Lung (tissue), 12 donors: Measurements from ENCODE around the gene HK1. TPM values are rescaled to one million over a fixed set of nuclear protein-coding genes. Genes with fewer than 3 reads are reported as not detected.
"Not testable (repeated sequence)": the region's sequence is repeated elsewhere in the genome, so short reads cannot be mapped to it uniquely, and the experiment has no call there.

Source experiments
- ATAC-seq: fragments of 200-7000 bp; cut with Tn5 transposase; one replicate; pipeline ENCODE4 v1.9.1; 2020; ENCODE audit warnings: moderate number of reproducible peaks; ENCODE audit not compliant: insufficient read depth, low FRiP score
- DNase-seq, 3 donors: peaks; one replicate each; pipeline ENCODE4 v3.0.0-alpha.2; 2013 to 2017
- H3K27ac ChIP-seq, 2 donors: one replicate each; pipeline ENCODE4 v1.5.1; 2013; ENCODE audit warnings: mild to moderate bottlenecking in 2 of 2, moderate library complexity in 2 of 2, control low read depth in 1 of 2, inconsistent platforms in 1 of 2, low read depth in 1 of 2, low read length in 1 of 2
- H3K27me3 ChIP-seq, 3 donors: one replicate each; pipeline ENCODE4 v1.5.1; 2013; ENCODE audit warnings: low read length in 2 of 3; ENCODE audit not compliant: control insufficient read depth in 3 of 3, insufficient read depth in 3 of 3
- H3K36me3 ChIP-seq, 4 donors: one replicate each; pipeline ENCODE4 v1.5.1; 2013; ENCODE audit warnings: low read length in 4 of 4, mild to moderate bottlenecking in 1 of 4, moderate library complexity in 1 of 4; ENCODE audit not compliant: control insufficient read depth in 4 of 4, insufficient read depth in 4 of 4
- H3K4me1 ChIP-seq, 5 donors: one replicate each; pipeline ENCODE4 v1.5.1; 2013; ENCODE audit warnings: low read length in 5 of 5, mild to moderate bottlenecking in 2 of 5, moderate library complexity in 1 of 5; ENCODE audit not compliant: control insufficient read depth in 5 of 5, insufficient read depth in 5 of 5
- H3K4me3 ChIP-seq: one replicate; pipeline ENCODE4 v1.5.1; 2013; ENCODE audit warnings: mild to moderate bottlenecking, control low read depth, moderate library complexity
- H3K9ac ChIP-seq, 2 donors: one replicate each; pipeline ENCODE4 v1.5.1; 2013; ENCODE audit warnings: low read length in 2 of 2, control low read depth in 1 of 2; ENCODE audit not compliant: insufficient read depth in 1 of 2
- H3K9me3 ChIP-seq, 4 donors: one replicate each; pipeline ENCODE4 v1.5.1; 2013; ENCODE audit warnings: low read length in 3 of 4, mild to moderate bottlenecking in 1 of 4, moderate library complexity in 1 of 4; ENCODE audit not compliant: control insufficient read depth in 4 of 4, insufficient read depth in 3 of 4
- WGBS, 2 donors: extraction: QIAGEN DNeasy Blood & Tissue Kit; methylation state at CpG; one replicate each; pipeline ENCODE4 v1.1.7; 2013; 5-methylcytosine and 5-hydroxymethylcytosine counted together
- polyA plus RNA-seq, 2 donors: library from polyadenylated mRNA; stranded (reverse); fragments of 200-250 nt; gene quantifications; one replicate each; pipeline ENCODE4 v1.2.1, GENCODE V29; 2013
- total RNA-seq, 2 donors: library from RNA; depleted of rRNA in 1 of 2; stranded (reverse); fragments of >200 nt in 1 of 2; gene quantifications; one replicate each; pipeline ENCODE4 v1.2.1, GENCODE V29; 2014 to 2021
- TF ChIP-seq, protein P1 (sequence below): IDR thresholded peaks from 2 replicates; pipeline ENCODE4 v1.5.1; 2012; ENCODE audit warnings: mild to moderate bottlenecking; ENCODE audit errors: control extremely low read depth, extremely low read depth
- donor health status: control.
- donor health status: control.
- donor health status: Bipolar disorder and iron deficiency.
- donor health status: healthy.
- donor health status: DM: yes; HTN: yes; CAD: no.

The HK1 gene
- total and polyA plus RNA-seq, 4 donors, result 33.6 to 120 (median 78.0) TPM

DNA sequence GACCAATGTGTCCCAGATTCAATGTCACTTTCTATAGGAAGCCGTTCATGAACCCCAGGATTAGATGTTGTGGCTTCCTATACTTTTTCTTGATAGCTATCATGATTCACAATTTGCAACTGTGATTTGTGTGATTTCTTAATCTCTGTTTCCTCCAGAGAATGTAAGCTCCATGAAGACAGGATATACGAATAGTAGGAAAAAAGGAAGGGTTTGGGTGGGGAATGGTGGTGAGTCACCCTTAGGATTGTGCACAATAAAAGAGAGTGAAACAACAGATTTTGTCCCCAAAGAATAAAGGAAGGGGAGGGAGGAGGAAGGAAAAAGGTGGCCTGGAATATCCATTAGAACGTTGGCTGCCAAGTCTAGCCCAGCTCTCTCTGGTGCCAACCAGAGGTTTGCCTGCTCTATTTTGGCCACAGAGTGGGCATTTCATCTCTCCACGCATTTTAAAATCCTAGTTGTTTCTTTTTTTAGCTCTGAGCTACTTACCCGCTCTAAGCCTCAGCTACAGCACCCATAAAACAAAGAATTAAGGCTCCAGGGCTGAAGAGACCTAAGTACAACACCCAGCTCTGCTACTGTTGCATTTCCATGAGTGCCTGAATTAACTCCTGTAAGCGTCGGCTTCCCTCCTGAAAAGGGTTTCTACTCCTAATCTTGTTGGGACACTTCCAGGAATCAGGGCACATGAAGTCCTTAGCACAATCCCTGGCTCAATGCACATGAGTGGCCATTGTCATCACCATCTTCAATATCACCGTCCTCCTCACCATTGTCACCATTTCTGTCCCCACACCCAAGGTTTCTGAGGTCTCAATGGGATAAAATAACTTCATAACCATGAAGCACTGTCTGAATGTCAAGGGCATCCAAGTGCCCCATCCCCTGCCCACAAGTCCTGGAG is 3.5 kb downstream of the HK1 start:
- DNase-seq, result no peak
- Histone ChIP-seq H3K36me3 (no peaks in the 10 kb centered on the region), H3K9ac (no peak overlapping the region), H3K9me3 (no peaks in the 10 kb centered on the region), H3K4me3 (no peak overlapping the region), H3K27me3 (no peaks in the 10 kb centered on the region), H3K4me1 (peaks cover 0 to 4% (median 3%) of the 10 kb centered on the region in 5 donors), H3K27ac (no peak overlapping the region)
- TF ChIP-seq, protein P1, sequence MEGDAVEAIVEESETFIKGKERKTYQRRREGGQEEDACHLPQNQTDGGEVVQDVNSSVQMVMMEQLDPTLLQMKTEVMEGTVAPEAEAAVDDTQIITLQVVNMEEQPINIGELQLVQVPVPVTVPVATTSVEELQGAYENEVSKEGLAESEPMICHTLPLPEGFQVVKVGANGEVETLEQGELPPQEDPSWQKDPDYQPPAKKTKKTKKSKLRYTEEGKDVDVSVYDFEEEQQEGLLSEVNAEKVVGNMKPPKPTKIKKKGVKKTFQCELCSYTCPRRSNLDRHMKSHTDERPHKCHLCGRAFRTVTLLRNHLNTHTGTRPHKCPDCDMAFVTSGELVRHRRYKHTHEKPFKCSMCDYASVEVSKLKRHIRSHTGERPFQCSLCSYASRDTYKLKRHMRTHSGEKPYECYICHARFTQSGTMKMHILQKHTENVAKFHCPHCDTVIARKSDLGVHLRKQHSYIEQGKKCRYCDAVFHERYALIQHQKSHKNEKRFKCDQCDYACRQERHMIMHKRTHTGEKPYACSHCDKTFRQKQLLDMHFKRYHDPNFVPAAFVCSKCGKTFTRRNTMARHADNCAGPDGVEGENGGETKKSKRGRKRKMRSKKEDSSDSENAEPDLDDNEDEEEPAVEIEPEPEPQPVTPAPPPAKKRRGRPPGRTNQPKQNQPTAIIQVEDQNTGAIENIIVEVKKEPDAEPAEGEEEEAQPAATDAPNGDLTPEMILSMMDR, result no peak
- 87 to 88% methylated on average over 8 of the region's 8 CpGs for WGBS, 2 donors
- no peak for ATAC-seq

DNA sequence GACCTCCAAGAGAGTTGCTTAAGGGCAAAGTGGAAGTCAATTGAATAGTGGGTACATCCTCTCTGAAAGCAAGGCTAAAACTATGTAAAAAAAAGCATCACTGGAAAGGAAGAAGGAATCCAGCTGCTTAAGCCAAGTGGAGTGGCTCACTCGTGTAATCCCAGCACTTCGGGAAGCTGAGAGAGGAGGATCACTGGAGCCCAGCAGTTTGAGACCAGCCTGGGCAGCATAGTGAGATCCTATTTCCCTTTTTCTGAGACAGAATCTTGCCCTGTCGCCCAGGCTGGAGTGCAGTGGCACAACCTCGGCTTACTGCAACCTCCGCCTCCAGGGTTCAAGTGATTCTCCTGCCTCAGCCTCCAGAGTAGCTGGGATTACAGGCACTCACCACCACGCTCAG is 6.1 kb downstream of the HK1 start:
- H3K27me3 ChIP-seq, DNase-seq, H3K9me3 ChIP-seq, H3K27ac ChIP-seq, ATAC-seq, H3K9ac ChIP-seq, H3K36me3 ChIP-seq, H3K4me1 ChIP-seq, H3K4me3 ChIP-seq: not testable (repeated sequence)
- 87 to 89% methylated on average over 6 of the region's 6 CpGs for WGBS, 2 donors

DNA sequence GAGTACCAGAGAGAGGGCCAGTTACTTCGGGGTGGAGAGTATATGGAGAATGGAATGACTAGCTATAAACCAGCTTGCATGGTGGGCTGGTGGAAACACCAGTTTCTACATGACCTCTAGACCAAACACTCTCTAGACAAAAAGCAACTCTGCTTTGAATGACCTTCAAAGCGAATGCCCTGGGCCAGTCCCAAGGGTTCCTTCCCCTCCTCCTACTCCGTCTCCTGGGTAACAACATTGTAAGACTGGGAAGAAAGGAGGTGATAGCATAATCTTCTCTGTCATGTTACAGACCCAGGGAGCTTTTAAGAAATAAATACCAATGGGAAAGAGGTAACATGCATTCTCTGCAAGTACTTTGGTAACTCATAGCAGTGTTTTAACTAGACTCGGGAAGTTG is 7.4 kb downstream of the HK1 start:
- DNase-seq (no peak), ATAC-seq (no peak)
- H3K9ac ChIP-seq, result no peak overlapping the region
- no peaks in the 10 kb centered on the region for H3K9me3 ChIP-seq
- no peaks in the 10 kb centered on the region for H3K27me3 ChIP-seq
- peaks cover 0 to 3% (median 0%) of the 10 kb centered on the region in 5 donors for H3K4me1 ChIP-seq
- H3K27ac ChIP-seq, result no peak overlapping the region
- WGBS, 2 donors, result 83 to 89% methylated on average over 4 of the region's 4 CpGs
- H3K4me3 ChIP-seq, result no peak overlapping the region
- no peaks in the 10 kb centered on the region for H3K36me3 ChIP-seq
- TF ChIP-seq, protein P1, result no peak

DNA sequence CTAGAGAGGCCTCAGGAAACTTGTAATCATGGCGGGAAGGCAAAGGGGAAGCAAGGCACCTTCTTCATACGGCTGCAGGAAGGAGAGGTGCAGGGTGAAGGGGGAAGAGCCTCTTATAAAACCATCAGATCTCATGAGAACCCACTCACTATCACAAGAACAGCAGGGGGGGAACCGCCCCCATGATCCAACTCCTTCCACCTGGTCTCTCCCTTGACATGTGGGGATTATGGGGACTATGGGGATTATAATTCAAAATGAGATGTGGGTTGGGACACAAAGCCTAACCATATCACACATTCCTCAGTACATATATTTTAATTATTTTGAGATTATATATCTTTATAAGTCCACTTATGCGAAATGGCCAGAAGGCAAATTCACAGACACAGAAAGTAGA is 8.9 kb downstream of the HK1 start:
- Histone ChIP-seq H3K27me3 (no peaks in the 10 kb centered on the region), H3K4me1 (peaks cover 0 to 3% (median 0%) of the 10 kb centered on the region in 5 donors), H3K27ac (no peak overlapping the region), H3K4me3 (no peak overlapping the region), H3K36me3 (no peaks in the 10 kb centered on the region), H3K9ac (no peak overlapping the region), H3K9me3 (no peaks in the 10 kb centered on the region)
- ATAC-seq (no peak), DNase-seq (no peak)
- 64 to 79% methylated on average over 4 of the region's 4 CpGs for WGBS, 2 donors
- TF ChIP-seq, protein P1, result no peak
